ENCODE results near the gene NPFF. TPM values are rescaled to one million over a fixed set of nuclear protein-coding genes. Genes with fewer than 3 reads are reported as not detected.

Gene NPFF
- total and polyA plus RNA-seq, 2 of the 13 experiments (the other 11 are each of a cell fraction or from before 2014, with no cell fraction given), result not detected

- no peak for TF ChIP-seq ZBTB40 (IDR thresholded peaks at IDR 0.05)
- TF ChIP-seq ZBTB40 (CRISPR knock-in tag; IDR thresholded peaks at IDR 0.05), result peak; percentile 24; the same call in 1 of the 2 replicates
- TF ChIP-seq PHF20 (CRISPR knock-in tag; IDR thresholded peaks at IDR 0.05), result no peak
- peak; percentile 63; the same call in 1 of the 2 replicates for TF ChIP-seq TOE1 (CRISPR knock-in tag; IDR thresholded peaks at IDR 0.05)
- TF ChIP-seq SKI (IDR thresholded peaks at IDR 0.05; ENCODE audit: partially characterized antibody), result peak; percentile 97
- TF ChIP-seq NFKBIZ (CRISPR knock-in tag; IDR thresholded peaks at IDR 0.05), result peak; percentile 94
- TF ChIP-seq ARID2 (CRISPR knock-in tag; IDR thresholded peaks at IDR 0.05; ENCODE audit: borderline replicate concordance), result peak; percentile 40; the same call in 1 of the 2 replicates
- TF ChIP-seq ZFX (CRISPR knock-in tag; IDR thresholded peaks at IDR 0.05; ENCODE audit: low read depth), result no peak
- TF ChIP-seq MBD4 (IDR thresholded peaks at IDR 0.05; ENCODE audit: borderline replicate concordance, low read length), result peak; percentile 84
- no peak for TF ChIP-seq AGO1 (IDR thresholded peaks at IDR 0.05; ENCODE audit: low read depth, low read length, poor library complexity, severe bottlenecking)
- 0 out of 2 replicates have a peak, but pooled peaks have one; percentile 47 for TF ChIP-seq KAT7 (CRISPR knock-in tag; IDR thresholded peaks at IDR 0.05; ENCODE audit: borderline replicate concordance)
- TF ChIP-seq BATF2 (CRISPR knock-in tag; IDR thresholded peaks at IDR 0.05), result no peak
- TF ChIP-seq TBX3 (IDR thresholded peaks at IDR 0.05; ENCODE audit: borderline replicate concordance), result peak; percentile 31; the same call in 1 of the 2 replicates
- TF ChIP-seq ZKSCAN8 (CRISPR knock-in tag; IDR thresholded peaks at IDR 0.05; ENCODE audit: borderline replicate concordance), result 0 out of 2 replicates have a peak, but pooled peaks have one; percentile 85
- peak; percentile 78; the same call in 1 of the 2 replicates for TF ChIP-seq ZNF792 (CRISPR knock-in tag; IDR thresholded peaks at IDR 0.05)
- TF ChIP-seq NR2F1 (CRISPR knock-in tag; IDR thresholded peaks at IDR 0.05), result peak; percentile 32 to 47; a peak in 2 of 4 replicates
- peak; percentile 45; the same call in 1 of the 2 replicates for TF ChIP-seq ZNF564 (CRISPR knock-in tag; IDR thresholded peaks at IDR 0.05)
- peak; percentile 54; the same call in 1 of the 2 replicates for TF ChIP-seq ZNF281 (CRISPR knock-in tag; IDR thresholded peaks at IDR 0.05; ENCODE audit: borderline replicate concordance)
Measured at GRCh38 chr12:53538209-53538689, 31.0 kb upstream of the NPFF start (continued).
